Measurements from ENCODE around the gene ID4.

ID4 gene

GRCh38 chr6:19860235-19860877 lies 23.2 kb downstream of the ID4 start:
- no peak for DNase-seq (ENCODE audit: low read depth)

- no peak for DNase-seq (ENCODE audit: low read depth)
Measured at GRCh38 chr6:19864285-19864684, 27.1 kb downstream of the ID4 start.

DNA sequence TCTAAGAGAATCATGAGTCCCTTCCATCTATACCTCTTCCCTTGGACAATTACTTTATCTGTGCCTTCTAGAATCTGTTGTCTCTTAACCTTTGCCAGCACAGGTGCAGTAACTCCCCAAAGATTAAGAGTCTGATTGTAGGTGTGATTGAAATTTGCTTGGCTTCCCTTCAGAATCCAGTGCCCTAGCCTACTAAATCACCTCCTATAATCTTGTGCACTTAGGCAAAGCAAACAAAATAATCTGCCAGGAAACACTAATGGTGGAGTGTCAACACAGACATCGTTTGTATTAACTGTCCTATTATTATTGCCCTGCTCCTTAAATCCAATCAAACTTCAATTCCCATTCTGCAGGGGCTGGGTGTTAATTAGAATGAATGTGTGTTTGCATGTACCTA lies 28.0 kb downstream of the ID4 start:
- no peak for DNase-seq (ENCODE audit: low read depth)

GRCh38 chr6:19866173-19866984 lies 29.2 kb downstream of the ID4 start:
- no peak for DNase-seq (ENCODE audit: low read depth)

DNA sequence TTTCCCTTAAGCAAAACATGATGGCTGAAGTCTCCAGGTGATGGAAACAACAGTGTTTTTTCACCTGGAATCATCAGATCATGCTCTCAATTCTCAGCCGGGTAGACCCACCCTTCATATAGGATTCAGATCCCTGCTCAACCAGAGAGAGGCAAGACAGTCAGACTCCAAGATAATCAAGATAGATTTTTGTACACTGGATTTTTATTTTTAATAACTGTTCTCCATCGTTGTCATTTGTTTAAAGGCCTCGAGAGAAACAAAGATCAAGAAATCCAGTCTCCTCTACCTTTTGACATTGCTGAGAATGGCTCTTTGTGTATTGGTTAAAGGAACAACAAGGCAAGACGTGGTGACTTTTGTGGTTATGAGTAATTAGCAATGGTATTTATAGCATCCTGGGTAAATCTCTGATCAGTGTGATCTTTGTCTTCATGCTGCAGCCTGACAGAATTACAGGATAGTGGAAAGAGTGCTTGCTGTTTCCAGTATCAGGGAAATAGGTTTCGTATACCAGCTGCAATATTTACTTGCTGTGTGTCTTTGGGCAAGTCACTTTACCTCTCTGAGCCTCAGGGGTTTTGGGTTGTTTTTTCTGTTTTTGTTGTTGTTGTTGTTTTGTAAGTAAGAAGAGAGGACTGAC lies 29.9 kb downstream of the ID4 start:
- no peak for DNase-seq (ENCODE audit: low read depth)

- DNase-seq (ENCODE audit: low read depth): no peak
Measured at GRCh38 chr6:19869464-19869863, 32.3 kb downstream of the ID4 start.

GRCh38 chr6:19870322-19870721 lies 33.2 kb downstream of the ID4 start:
- no peak for DNase-seq (ENCODE audit: low read depth)

- DNase-seq (ENCODE audit: low read depth): no peak
Measured at GRCh38 chr6:19873031-19873430, 35.9 kb downstream of the ID4 start.

DNA sequence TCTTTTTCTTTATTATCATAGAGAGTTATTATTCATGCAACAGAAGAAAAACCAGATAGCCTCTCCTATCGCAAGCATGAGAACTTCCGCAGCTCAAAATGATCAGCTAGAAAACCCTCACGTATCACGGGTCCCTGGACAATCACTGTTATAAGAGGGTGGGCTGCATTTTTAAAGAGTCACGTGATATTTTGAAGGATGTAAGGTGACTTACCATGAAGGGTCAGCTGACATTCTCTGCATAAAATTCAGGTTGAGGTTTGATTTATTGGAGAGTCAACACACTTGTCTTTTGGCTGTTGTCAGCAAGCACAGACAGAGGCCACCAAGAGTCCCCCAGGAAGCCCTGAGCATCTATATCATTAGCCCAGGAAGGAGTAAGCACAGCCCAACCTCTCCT lies 39.5 kb downstream of the ID4 start:
- DNase-seq (ENCODE audit: low read depth): no peak

DNA sequence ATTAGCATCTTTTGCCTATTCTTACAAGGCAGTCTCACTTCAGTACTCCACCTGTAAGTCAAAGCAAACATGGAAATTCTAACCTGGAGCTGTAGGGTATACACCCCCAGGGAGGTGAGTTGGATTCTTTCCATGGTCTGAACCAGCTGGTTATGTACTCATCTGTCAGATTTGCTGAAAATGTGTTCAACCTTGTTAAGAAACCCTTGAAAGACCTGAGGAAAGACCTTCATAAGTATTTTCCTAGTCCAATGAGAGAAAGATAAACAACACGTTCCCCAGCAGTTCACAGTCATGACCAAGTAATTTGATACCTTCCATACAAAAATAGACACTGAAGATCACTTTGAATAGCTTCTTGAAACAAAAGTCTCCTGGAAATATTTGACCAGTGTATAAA lies 42.5 kb downstream of the ID4 start:
- DNase-seq (ENCODE audit: low read depth): no peak

DNA sequence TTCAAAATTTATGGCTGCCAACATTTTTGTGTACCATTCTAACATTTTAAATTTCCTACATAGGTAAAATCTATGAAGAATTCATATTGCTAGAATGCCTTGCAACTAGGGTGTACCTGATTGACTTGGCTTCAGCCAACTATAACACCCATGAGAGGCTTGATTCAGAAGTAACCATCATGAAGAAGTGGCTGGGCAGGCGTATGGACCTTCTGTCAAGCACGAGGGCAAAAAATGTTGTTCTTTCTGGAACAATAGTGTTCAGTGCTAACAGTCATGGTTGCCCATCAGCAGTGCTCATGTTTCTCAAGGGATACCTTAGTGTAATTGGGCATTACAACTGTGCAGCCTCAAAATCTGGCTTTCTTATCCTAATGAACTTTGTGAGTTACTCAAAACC lies 42.9 kb downstream of the ID4 start:
- DNase-seq (ENCODE audit: low read depth): no peak

DNA sequence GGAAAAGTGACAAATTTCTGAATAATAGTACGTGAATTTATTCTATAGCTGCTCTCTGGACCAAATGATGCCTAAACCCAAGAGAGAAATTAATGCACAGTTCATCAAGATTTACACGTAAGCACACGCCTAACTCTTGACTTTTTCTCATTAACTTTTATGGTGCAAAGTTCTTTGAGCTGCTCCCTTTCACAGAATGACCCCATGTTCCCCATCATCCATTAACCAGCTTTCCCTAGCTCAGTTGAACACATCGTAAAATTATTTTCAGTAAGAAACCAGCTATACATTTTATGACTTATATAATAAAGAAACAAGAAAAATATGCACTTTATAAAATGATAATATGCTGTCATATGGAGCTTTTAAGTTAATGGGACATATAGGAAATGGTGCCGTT lies 54.3 kb downstream of the ID4 start:
- DNase-seq (ENCODE audit: low read depth): no peak
